Measurements from ENCODE around the gene SEMA5A.

DNA sequence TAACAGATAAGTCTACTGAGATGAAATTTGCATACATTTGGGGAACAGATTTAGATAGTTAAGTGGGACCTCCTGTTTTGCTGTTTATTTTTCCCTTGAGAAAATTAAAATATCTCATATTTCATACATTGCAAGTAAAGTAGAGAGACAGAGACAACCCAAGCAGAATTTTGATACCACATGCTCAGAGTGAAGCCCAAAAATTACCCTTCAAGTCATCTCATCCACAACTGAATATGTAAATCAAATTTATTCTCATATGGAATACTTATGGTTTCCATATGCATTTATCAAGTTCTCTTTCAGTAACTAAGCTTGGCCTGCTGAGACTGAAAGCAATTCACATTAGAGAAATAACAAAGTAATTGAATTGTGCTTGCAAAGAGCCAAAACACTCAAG lies 474.4 kb downstream of the SEMA5A start:
- TF ChIP-seq CTCF (IDR thresholded peaks at IDR 0.05; ENCODE audit: poor library complexity, severe bottlenecking) (no peak), MXI1 (conservative IDR thresholded peaks at IDR 0.05; ENCODE audit: poor library complexity, severe bottlenecking) (no peak)
